ENCODE data around the gene ZNF439. TPM values are rescaled to one million over a fixed set of nuclear protein-coding genes. Genes with fewer than 3 reads are reported as not detected.

Gene ZNF439
- total and polyA plus RNA-seq, 2 of the 13 experiments (the other 11 are each of a cell fraction or from before 2014, with no cell fraction given), result 2.9 to 4.9 TPM

- TF ChIP-seq, protein P1, sequence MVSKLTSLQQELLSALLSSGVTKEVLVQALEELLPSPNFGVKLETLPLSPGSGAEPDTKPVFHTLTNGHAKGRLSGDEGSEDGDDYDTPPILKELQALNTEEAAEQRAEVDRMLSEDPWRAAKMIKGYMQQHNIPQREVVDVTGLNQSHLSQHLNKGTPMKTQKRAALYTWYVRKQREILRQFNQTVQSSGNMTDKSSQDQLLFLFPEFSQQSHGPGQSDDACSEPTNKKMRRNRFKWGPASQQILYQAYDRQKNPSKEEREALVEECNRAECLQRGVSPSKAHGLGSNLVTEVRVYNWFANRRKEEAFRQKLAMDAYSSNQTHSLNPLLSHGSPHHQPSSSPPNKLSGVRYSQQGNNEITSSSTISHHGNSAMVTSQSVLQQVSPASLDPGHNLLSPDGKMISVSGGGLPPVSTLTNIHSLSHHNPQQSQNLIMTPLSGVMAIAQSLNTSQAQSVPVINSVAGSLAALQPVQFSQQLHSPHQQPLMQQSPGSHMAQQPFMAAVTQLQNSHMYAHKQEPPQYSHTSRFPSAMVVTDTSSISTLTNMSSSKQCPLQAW (CRISPR knock-in tag; IDR thresholded peaks at IDR 0.05), result peak; percentile 56
- TF ChIP-seq CBFB (CRISPR knock-in tag; IDR thresholded peaks at IDR 0.05) (no peak), SRY (CRISPR knock-in tag; IDR thresholded peaks at IDR 0.05) (peak; percentile 54; the same call in 1 of the 2 replicates), ZNF782 (CRISPR knock-in tag; IDR thresholded peaks at IDR 0.05; ENCODE audit: borderline replicate concordance) (0 out of 2 replicates have a peak, but pooled peaks have one; percentile 55), TP53 (CRISPR knock-in tag; conservative IDR thresholded peaks at IDR 0.05) (0 out of 2 replicates have a peak, but pooled peaks have one; percentile 9), ZNF460 (CRISPR knock-in tag; IDR thresholded peaks at IDR 0.05; ENCODE audit: borderline replicate concordance) (0 out of 2 replicates have a peak, but pooled peaks have one; percentile 9), ZNF292 (CRISPR knock-in tag; IDR thresholded peaks at IDR 0.05; ENCODE audit: borderline replicate concordance, low read depth) (peak; percentile 84; the same call in 1 of the 2 replicates), SPEN (CRISPR knock-in tag; IDR thresholded peaks at IDR 0.05; ENCODE audit: low read depth) (peak; percentile 57; the same call in 1 of the 2 replicates), KAT7 (CRISPR knock-in tag; IDR thresholded peaks at IDR 0.05; ENCODE audit: borderline replicate concordance) (0 out of 2 replicates have a peak, but pooled peaks have one; percentile 22), TBX2 (CRISPR knock-in tag; IDR thresholded peaks at IDR 0.05; ENCODE audit: borderline replicate concordance) (peak; percentile 94), ZFP1 (CRISPR knock-in tag; IDR thresholded peaks at IDR 0.05) (no peak), ZNF547 (CRISPR knock-in tag; IDR thresholded peaks at IDR 0.05) (peak; percentile 82), POLR2G (IDR thresholded peaks at IDR 0.05; ENCODE audit: low read depth, low read length) (peak; percentile 92), ZNF281 (CRISPR knock-in tag; IDR thresholded peaks at IDR 0.05; ENCODE audit: borderline replicate concordance) (peak; percentile 85; the same call in 1 of the 2 replicates), GABPB1 (CRISPR knock-in tag; IDR thresholded peaks at IDR 0.05) (peak; percentile 79), ATF4 (CRISPR knock-in tag; IDR thresholded peaks at IDR 0.05) (peak in 1 of 2 experiments; percentile 36; a peak in 1 of 4 replicates), HNF4G (IDR thresholded peaks at IDR 0.05; ENCODE audit: borderline replicate concordance, low read depth, low read length) (peak; percentile 49; the same call in 1 of the 2 replicates), HNF4G (CRISPR knock-in tag; IDR thresholded peaks at IDR 0.05; ENCODE audit: borderline replicate concordance, low read depth) (peak; percentile 64), HMGA1 (CRISPR knock-in tag; conservative IDR thresholded peaks at IDR 0.05) (no peak), RAD21 (CRISPR knock-in tag; IDR thresholded peaks at IDR 0.05) (peak; percentile 46), ZNF468 (CRISPR knock-in tag; IDR thresholded peaks at IDR 0.05) (peak; percentile 88; the same call in 1 of the 2 replicates)
- TF ChIP-seq, protein P2, sequence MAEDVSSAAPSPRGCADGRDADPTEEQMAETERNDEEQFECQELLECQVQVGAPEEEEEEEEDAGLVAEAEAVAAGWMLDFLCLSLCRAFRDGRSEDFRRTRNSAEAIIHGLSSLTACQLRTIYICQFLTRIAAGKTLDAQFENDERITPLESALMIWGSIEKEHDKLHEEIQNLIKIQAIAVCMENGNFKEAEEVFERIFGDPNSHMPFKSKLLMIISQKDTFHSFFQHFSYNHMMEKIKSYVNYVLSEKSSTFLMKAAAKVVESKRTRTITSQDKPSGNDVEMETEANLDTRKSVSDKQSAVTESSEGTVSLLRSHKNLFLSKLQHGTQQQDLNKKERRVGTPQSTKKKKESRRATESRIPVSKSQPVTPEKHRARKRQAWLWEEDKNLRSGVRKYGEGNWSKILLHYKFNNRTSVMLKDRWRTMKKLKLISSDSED (CRISPR knock-in tag; IDR thresholded peaks at IDR 0.05), result peak; percentile 86
These were observed 39.3 kb downstream of the ZNF439 start, which contains the start of gene ZNF69 (continued) for GRCh38 chr19:11887611-11888531.
